Measurements from ENCODE around the gene USP48.
A peak's percentile ranks its signal among the peaks of the same experiment; 100 is the strongest.

USP48 gene

GRCh38 chr1:21665711-21666575, 117.0 kb downstream of the USP48 start:
- Histone ChIP-seq H4K91ac (ENCODE audit: low read depth, low read length, poor library complexity) (no peak overlapping the region), H3K9ac (ENCODE audit: low read depth, low read length, poor library complexity) (no peak overlapping the region), H2AFZ (ENCODE audit: low read length) (no peak overlapping the region), H3K27ac (replicated peaks; ENCODE audit: low read length) (no peak overlapping the region), H2BK12ac (ENCODE audit: low read length) (no peak overlapping the region), H3K23ac (ENCODE audit: low read depth, low read length, poor library complexity) (peak overlapping the region; percentile 3), H3K79me1 (ENCODE audit: low read depth, low read length) (no peaks in the 10 kb centered on the region), H2BK120ac (ENCODE audit: low read depth, low read length) (no peak overlapping the region), H2BK15ac (ENCODE audit: low read length) (no peak overlapping the region), H4K8ac (ENCODE audit: low read depth, low read length) (no peak overlapping the region), H3K14ac (ENCODE audit: low read length) (no peak overlapping the region), H3K4me1 (ENCODE audit: control insufficient read depth in 2 of 2, insufficient read depth in 1 of 2, low read depth in 1 of 2, low read length in 2 of 2) (peaks cover 5 to 24% of the 10 kb centered on the region in 2 donors), H3K27me3 (ENCODE audit: control insufficient read depth in 3 of 3, insufficient read depth in 3 of 3, low read depth in 1 of 3, low read length in 3 of 3) (peaks cover 0 to 90% (median 32%) of the 10 kb centered on the region in 3 experiments), H2BK5ac (ENCODE audit: low read length) (no peak overlapping the region), H3K36me3 (replicated peaks in 1 of 2; ENCODE audit: control insufficient read depth in 2 of 2, insufficient read depth in 2 of 2, low read length in 2 of 2) (no peaks in the 10 kb centered on the region), H2AK5ac (ENCODE audit: low read depth, low read length) (peak overlapping the region; percentile 74), H3K9me3 (replicated peaks in 1 of 2; ENCODE audit: control insufficient read depth in 2 of 2, insufficient read depth in 1 of 2, low read depth in 1 of 2, low read length in 2 of 2) (no peaks in the 10 kb centered on the region), H3K18ac (ENCODE audit: low read length) (no peak overlapping the region), H3K4me3 (ENCODE audit: low read length in 2 of 2) (no peak overlapping the region), H3K4ac (ENCODE audit: low read length) (no peak overlapping the region), H3K4me2 (ENCODE audit: insufficient read depth, low read length, poor library complexity, severe bottlenecking) (no peak overlapping the region)
- DNase-seq (ENCODE audit: low spot score), result no peak
- no CpG with 5 or more reads among the region's 8 CpGs for WGBS, 2 donors (ENCODE audit: extremely low coverage in 2 of 2, insufficient read length in 2 of 2, insufficient replicate concordance in 1 of 2)

GRCh38 chr1:21664806-21665588, 118.0 kb downstream of the USP48 start:
- H4K8ac ChIP-seq (ENCODE audit: low read depth, low read length), result no peak overlapping the region
- H3K4ac ChIP-seq (ENCODE audit: low read length), result no peak overlapping the region
- H2AFZ ChIP-seq (ENCODE audit: low read length), result no peak overlapping the region
- no peak overlapping the region for H4K91ac ChIP-seq (ENCODE audit: low read depth, low read length, poor library complexity)
- no peak overlapping the region for H2BK5ac ChIP-seq (ENCODE audit: low read length)
- H3K4me1 ChIP-seq (ENCODE audit: control insufficient read depth in 2 of 2, insufficient read depth in 1 of 2, low read depth in 1 of 2, low read length in 2 of 2), result peaks cover 5 to 24% of the 10 kb centered on the region in 2 donors
- WGBS, 2 donors (ENCODE audit: extremely low coverage in 2 of 2, insufficient read length in 2 of 2, insufficient replicate concordance in 1 of 2), result no CpG with 5 or more reads among the region's 10 CpGs
- H3K9ac ChIP-seq (ENCODE audit: low read depth, low read length, poor library complexity), result no peak overlapping the region
- no peak overlapping the region for H2BK12ac ChIP-seq (ENCODE audit: low read length)
- no peak overlapping the region for H2AK5ac ChIP-seq (ENCODE audit: low read depth, low read length)
- H2BK120ac ChIP-seq (ENCODE audit: low read depth, low read length), result no peak overlapping the region
- no peak for DNase-seq (ENCODE audit: low spot score)
- no peaks in the 10 kb centered on the region for H3K9me3 ChIP-seq (replicated peaks in 1 of 2; ENCODE audit: control insufficient read depth in 2 of 2, insufficient read depth in 1 of 2, low read depth in 1 of 2, low read length in 2 of 2)
- peak overlapping the region; percentile 48 for H3K23ac ChIP-seq (ENCODE audit: low read depth, low read length, poor library complexity)
- H3K79me1 ChIP-seq (ENCODE audit: low read depth, low read length), result no peaks in the 10 kb centered on the region
- H3K36me3 ChIP-seq (replicated peaks in 1 of 2; ENCODE audit: control insufficient read depth in 2 of 2, insufficient read depth in 2 of 2, low read length in 2 of 2), result no peaks in the 10 kb centered on the region
- H3K4me2 ChIP-seq (ENCODE audit: insufficient read depth, low read length, poor library complexity, severe bottlenecking), result no peak overlapping the region
- H3K27me3 ChIP-seq (ENCODE audit: control insufficient read depth in 3 of 3, insufficient read depth in 3 of 3, low read depth in 1 of 3, low read length in 3 of 3), result peaks cover 0 to 87% (median 34%) of the 10 kb centered on the region in 3 experiments
- no peak overlapping the region for H3K4me3 ChIP-seq (ENCODE audit: low read length in 2 of 2)
- no peak overlapping the region for H3K27ac ChIP-seq (replicated peaks; ENCODE audit: low read length)
- H3K18ac ChIP-seq (ENCODE audit: low read length), result no peak overlapping the region
- no peak overlapping the region for H3K14ac ChIP-seq (ENCODE audit: low read length)
- H2BK15ac ChIP-seq (ENCODE audit: low read length), result no peak overlapping the region

GRCh38 chr1:21663951-21664805, 118.8 kb downstream of the USP48 start:
- Histone ChIP-seq H2BK12ac (ENCODE audit: low read length) (no peak overlapping the region), H2BK120ac (ENCODE audit: low read depth, low read length) (no peak overlapping the region), H3K4me3 (ENCODE audit: low read length in 2 of 2) (no peak overlapping the region), H3K23ac (ENCODE audit: low read depth, low read length, poor library complexity) (no peak overlapping the region), H3K27me3 (ENCODE audit: control insufficient read depth in 3 of 3, insufficient read depth in 3 of 3, low read depth in 1 of 3, low read length in 3 of 3) (peaks cover 2 to 86% (median 34%) of the 10 kb centered on the region in 3 experiments), H2AK5ac (ENCODE audit: low read depth, low read length) (no peak overlapping the region), H3K4me2 (ENCODE audit: insufficient read depth, low read length, poor library complexity, severe bottlenecking) (no peak overlapping the region), H2BK5ac (ENCODE audit: low read length) (no peak overlapping the region), H3K36me3 (replicated peaks in 1 of 2; ENCODE audit: control insufficient read depth in 2 of 2, insufficient read depth in 2 of 2, low read length in 2 of 2) (no peaks in the 10 kb centered on the region), H2BK15ac (ENCODE audit: low read length) (no peak overlapping the region), H3K4me1 (ENCODE audit: control insufficient read depth in 2 of 2, insufficient read depth in 1 of 2, low read depth in 1 of 2, low read length in 2 of 2) (peaks cover 8 to 25% of the 10 kb centered on the region in 2 donors), H3K9ac (ENCODE audit: low read depth, low read length, poor library complexity) (no peak overlapping the region), H3K18ac (ENCODE audit: low read length) (no peak overlapping the region), H3K79me1 (ENCODE audit: low read depth, low read length) (no peaks in the 10 kb centered on the region), H2AFZ (ENCODE audit: low read length) (no peak overlapping the region), H4K91ac (ENCODE audit: low read depth, low read length, poor library complexity) (no peak overlapping the region), H3K9me3 (replicated peaks in 1 of 2; ENCODE audit: control insufficient read depth in 2 of 2, insufficient read depth in 1 of 2, low read depth in 1 of 2, low read length in 2 of 2) (no peaks in the 10 kb centered on the region), H3K14ac (ENCODE audit: low read length) (no peak overlapping the region), H3K4ac (ENCODE audit: low read length) (no peak overlapping the region), H3K27ac (replicated peaks; ENCODE audit: low read length) (no peak overlapping the region), H4K8ac (ENCODE audit: low read depth, low read length) (no peak overlapping the region)
- no peak for DNase-seq (ENCODE audit: low spot score)
- no CpG with 5 or more reads among the region's 16 CpGs for WGBS, 2 donors (ENCODE audit: extremely low coverage in 2 of 2, insufficient read length in 2 of 2, insufficient replicate concordance in 1 of 2)
